Subcutaneous adipose tissue (tissue), 4 donors: ENCODE measurements around the gene CSK. TPM values are rescaled to one million over a fixed set of nuclear protein-coding genes. Genes with fewer than 3 reads are reported as not detected.

Experiments used
- total RNA-seq, 4 donors: library from RNA; depleted of rRNA; stranded (reverse); fragments of >200 nt; gene quantifications; one replicate each; pipeline ENCODE4 v1.1.0, GENCODE V29; 2016
- TF ChIP-seq, protein P1 (sequence below): fragments of 450-650 bp; IDR thresholded peaks from one replicate; pipeline ENCODE4 v1.5.1; 2016; ENCODE audit warnings: low read depth, mild to moderate bottlenecking, control low read depth, antibody characterized with exemption, moderate library complexity

The CSK gene
- total RNA-seq, 4 donors from 2014 or later = 17.1 to 25.2 (median 21.9) TPM

DNA sequence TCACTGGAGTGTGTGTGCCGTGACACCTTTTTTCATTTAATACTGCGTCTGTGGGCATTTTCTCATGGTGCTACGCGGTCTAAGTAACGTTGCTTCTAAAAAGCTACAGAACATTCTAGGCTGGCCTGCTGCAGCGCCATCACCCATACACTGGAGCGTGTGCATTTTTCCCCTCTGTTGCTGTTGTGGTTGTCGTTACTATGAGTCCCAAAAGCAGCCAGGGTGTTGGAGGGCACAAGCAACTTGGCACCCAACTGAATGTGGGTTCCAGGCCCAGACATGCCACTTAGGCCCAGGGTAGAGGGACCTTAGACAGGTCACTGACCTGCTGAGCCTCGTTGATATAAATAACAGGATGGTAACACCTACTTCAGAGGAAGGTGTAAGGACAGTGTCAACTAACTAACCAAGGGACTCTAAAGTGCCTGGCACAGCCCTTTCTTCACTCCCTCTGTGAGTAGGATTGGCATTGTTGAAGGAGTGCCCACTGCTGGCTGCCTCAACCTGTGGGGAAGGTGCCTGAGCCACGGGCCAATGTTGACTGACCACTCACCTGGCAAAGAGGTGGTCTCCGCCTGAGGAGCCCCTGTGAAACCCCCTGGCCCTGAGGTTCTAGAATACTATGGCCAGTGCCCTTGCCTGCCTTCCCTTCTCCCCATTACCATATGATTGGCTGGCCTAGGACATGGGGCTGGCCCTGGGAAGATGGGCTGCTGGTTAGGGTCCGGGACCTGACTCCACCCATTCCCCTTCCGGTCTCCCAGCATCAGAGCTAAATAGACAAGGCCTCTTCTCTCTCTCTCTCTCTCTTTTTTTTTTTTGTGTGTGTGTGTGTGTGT lies 3.5 kb downstream of the CSK start:
- TF ChIP-seq, protein P1, sequence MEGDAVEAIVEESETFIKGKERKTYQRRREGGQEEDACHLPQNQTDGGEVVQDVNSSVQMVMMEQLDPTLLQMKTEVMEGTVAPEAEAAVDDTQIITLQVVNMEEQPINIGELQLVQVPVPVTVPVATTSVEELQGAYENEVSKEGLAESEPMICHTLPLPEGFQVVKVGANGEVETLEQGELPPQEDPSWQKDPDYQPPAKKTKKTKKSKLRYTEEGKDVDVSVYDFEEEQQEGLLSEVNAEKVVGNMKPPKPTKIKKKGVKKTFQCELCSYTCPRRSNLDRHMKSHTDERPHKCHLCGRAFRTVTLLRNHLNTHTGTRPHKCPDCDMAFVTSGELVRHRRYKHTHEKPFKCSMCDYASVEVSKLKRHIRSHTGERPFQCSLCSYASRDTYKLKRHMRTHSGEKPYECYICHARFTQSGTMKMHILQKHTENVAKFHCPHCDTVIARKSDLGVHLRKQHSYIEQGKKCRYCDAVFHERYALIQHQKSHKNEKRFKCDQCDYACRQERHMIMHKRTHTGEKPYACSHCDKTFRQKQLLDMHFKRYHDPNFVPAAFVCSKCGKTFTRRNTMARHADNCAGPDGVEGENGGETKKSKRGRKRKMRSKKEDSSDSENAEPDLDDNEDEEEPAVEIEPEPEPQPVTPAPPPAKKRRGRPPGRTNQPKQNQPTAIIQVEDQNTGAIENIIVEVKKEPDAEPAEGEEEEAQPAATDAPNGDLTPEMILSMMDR = no peak

DNA sequence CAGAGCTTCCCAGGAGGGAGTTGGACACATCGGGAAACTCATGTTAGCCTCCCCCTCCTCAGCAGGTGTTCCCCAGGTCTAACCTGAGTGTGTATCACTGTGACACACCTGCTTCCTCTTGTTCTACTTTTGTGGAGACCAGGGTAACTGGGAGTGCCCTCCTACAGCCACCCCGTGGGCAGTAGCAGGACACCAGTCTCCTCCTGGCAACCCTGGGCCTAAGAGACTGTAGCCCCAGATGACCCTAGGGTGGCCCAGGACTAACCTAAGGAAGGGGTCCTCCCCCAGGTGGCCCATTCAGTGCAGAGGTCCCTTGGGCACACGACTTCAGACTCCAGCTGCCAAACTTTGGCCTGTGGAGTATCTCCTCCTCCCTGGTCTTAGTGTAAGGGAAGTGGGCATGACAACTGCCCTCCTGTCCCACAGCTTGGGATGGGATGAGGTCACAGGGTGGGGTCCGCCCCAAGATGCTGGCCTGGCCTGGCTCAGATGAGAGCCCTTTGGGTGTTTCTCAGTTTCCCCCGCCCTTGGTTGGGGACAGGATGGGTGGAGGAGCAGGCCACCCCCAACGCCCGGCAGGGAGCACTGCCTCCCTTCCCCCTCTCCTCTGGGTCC lies 4.8 kb downstream of the CSK start:
- TF ChIP-seq, protein P1 = no peak

DNA sequence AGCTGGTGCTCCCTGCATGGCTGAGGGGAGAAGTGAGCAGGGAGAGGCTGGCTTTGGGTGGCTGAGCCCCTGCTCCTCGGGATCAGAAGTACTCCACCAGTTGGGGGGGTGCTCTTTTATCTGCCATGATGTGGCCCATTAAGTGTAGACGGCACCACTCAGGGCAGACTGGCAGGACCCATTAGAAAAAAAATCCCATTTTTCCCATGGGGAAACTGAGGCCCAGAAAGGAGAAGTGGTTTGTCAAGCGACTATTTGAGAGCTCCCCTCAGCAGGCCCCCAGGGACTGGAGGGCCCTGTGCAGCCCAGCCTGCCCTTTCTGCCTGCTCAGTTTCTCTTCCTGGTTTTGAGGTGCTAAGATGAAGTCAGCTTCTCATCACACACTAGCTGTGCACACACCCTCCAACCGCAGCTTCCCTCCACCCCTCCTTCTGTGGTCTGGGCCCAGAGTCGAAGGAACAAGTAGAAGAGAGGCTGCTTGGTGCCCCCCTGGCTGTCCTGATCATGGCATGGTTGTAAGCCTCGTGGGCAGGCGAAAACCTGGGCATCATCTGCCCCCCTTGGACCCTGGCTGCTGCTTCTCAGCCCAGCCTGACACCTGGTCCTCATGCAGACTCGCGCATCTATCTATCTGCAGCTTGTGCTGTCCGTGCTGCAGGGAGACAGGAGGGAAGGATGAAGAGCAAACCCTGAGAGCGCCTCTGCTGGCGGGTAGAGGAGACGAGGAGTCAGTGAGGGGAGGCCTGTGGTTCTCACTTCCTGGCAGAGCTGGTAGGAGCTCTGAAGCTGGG lies 5.6 kb downstream of the CSK start:
- TF ChIP-seq, protein P1 = no peak

DNA sequence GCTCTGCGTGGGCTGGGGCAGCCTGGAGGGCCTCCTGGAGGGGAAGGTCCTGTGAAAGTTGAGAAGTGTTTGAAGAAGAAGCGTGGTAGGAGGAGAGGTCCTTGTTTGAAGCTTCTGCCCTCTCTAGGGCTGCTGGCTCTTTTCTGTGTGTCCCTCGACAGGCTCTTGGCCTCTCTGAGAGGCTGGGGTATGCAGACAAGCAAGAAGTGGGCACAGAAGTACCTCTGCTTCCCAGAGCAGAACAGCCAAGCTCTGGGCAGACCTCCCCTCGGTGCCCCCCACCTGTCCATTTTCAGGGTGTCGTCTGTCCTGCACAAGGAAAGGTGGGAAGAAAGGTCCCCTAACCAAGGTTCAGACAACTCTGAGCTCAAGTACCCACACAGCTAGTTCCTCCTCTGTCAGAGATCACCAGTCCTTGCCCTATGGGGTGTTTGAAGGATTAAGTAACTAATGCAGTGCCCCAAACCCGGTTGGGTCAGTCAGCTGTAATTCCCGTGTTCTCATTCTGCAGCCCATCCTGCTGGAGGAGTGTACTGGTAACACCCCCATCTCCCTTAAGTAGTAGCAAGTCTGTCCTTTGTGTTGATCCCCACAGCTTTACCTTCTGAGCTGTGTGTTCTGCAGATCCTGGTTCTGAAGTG lies 6.3 kb downstream of the CSK start:
- TF ChIP-seq, protein P1 = no peak

DNA sequence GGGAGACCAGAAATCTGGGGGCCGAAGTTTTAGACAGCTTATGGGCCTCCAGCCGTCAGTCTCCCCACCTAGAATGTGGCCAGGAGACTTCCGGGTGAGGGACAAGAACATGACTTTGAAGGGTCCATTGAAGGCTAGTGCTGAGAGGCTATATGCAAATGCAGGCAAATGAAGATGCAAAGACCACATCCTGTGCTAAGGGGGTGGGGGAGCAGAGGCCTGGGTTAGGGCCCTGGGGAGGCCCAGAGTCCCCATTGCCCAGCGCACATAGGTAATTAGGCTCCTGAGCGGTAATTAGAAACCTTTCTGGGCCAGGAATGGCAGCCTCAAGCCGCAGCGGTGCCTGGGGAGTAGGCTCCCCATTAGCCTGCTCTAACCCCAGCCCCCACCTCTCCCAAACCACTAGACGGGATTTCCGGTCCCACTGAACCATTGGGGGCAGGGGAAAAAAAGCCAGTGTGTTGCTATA lies 6.8 kb downstream of the CSK start:
- TF ChIP-seq, protein P1 = no peak

DNA sequence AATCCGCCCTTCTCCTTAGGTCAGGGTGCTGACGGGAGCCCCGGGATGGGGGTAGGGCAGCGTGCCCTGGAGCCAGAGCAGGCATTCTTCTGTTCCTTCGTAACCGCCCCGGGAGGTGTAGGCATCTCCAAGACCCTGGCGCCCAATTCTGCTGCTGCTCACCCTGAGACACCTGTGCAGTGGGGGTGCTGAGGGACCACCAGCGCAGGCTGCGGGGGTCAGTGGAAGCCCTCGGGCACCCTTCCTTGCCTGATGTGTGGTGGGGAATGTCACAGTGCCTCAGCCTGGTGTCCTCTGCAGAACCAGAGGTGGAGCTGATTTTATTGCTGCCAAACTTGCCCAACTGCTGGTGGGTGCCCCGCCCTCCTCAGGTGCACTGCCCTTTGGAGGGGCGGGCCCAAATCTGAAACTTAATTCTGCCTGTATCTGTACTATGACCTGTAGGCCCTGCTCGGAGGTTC lies 7.3 kb downstream of the CSK start:
- TF ChIP-seq, protein P1 = no peak
